ENCODE measurements around the gene NRDC.
"Not testable (repeated sequence)": the region's sequence is repeated elsewhere in the genome, so short reads cannot be mapped to it uniquely, and the experiment has no call there.

The NRDC gene

DNA sequence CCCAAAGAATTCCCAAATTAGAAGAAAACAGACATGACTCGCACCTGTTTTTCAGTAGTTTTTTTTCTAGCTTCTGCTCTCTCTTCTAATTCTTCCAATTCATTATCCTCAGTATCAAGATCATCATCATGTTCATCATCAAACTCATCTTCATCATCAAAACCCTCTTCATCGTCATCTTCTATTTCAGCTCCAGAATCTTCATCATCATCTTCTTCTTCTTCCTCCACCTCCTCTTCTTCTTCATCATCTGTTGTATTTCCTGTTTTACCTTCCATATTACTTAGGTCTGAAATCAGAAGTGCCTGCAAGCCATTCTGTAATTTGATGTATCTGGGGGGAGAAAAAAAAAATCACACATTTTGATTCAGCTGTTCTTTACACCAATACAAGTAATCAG is 38.3 kb downstream of the NRDC start:
- DNase-seq = no peak

DNA sequence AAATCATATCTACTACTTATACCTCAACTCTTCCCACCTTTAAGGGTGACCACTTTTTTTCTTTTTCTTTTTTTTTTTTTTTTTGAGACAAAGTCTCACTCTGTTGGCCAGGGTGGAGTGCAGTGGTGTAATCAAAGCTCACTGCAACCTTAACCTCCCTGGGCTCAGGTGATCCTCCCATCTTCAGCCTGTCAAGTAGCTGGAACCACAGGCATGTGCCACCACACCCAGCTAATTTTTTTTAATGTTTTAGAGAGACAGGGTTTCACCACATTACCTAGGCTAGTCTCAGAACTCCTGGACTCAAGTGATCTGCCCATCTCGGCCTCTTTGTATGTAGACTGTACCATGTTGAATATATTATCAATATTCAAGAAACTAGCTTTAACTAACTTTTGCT is 39.4 kb downstream of the NRDC start:
- DNase-seq = no peak

DNA sequence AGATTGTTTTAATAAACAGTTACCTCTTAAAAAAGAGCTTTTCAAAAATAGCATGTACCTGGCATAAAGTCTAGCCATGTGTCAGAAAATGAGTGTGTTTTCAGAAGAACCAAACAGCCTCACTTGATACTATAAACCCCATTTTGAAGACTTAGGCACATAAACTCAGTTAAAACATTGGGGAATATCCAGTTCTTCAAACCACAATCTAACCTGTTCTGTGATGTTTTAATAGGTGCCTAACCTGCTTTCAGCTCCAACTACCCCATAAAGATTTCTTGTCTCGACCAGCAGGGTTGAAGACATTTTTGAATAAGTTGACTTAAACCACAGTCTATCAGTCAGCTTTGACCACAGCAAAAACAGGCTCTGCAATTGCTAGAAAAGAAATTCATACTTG is 41.3 kb downstream of the NRDC start:
- no peak for DNase-seq

DNA sequence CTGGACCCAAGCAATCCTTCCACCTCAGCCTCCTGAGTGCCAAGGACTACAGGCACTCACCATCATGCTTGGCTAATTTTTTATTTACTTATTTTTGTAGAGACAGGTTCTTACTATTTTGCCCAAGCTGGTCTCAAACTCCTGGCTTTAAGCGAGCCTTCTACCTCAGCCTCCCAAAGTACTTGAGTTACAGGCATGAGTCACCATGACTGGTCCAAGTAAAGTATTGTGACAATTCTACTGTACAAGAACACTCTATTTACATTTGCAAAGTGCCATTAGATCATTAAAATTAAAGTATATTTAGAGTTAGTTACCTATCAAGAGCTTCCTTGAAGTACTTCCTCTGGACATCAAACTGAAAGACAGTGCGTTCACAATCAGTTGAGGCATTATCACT is 44.8 kb downstream of the NRDC start:
- DNase-seq = no peak

DNA sequence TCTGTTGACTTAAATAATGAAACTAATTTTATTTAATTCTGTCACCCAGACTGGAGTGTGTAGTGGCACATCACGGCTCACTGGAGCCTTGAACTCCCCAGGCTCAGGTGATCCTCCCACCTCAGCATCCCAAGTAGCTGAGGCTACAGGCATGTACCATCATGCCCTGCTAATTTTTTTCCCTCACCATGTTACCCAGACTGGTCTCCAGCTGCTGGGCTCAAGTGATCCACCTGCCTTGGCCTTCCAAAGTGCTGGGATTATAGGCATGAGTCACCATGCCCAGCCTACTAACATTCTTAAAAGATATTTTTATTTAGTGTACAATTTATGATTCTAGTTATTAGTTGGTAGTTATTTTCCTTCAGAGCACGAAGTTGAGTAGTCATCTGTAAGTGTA is 49.5 kb downstream of the NRDC start:
- DNase-seq = no peak

DNA sequence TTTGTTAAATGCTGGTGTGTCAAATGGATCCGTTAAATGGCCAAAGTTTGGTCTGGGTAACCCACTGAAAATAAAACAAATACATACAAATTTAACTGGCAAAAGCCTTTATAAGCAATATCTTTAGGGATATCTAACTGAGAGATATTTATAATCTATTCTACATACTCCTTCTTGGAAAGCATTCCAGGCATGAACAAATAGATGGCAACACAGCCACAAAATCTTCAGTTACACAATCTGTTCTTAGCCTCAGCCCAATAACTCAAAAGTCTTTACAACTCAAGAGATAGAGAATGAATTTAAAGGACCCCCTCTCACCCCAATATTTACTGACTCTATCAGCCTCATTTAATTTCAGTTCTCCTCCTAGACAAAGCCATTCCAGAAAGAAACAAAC is 58.7 kb downstream of the NRDC start:
- no peak for DNase-seq

GRCh38 chr1:51819021-51819420 is 59.5 kb downstream of the NRDC start:
- DNase-seq = not testable (repeated sequence)

- DNase-seq = no peak
Measured at GRCh38 chr1:51818487-51818886, 60.0 kb downstream of the NRDC start.

DNA sequence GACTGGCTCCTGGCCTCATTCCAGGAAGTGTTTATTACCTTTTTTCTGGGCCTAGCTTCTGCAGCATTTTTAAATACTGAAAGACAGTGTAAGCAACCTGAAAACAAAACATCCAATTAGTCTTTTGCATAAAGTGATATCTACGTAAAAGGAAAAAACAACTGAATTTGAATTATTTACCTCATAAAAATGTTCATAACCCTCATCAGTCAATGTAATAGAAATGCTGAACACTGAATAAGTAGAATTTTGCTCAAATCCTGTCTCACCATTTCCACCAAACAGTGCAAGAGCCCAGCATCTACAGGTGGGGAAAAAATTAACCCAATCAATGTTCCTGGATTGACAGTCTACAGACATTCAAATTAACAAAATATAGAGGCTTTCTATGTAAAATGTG is 64.0 kb downstream of the NRDC start:
- no peak for DNase-seq

- no peak for DNase-seq
Measured at GRCh38 chr1:51799372-51799771, 79.2 kb downstream of the NRDC start.

DNA sequence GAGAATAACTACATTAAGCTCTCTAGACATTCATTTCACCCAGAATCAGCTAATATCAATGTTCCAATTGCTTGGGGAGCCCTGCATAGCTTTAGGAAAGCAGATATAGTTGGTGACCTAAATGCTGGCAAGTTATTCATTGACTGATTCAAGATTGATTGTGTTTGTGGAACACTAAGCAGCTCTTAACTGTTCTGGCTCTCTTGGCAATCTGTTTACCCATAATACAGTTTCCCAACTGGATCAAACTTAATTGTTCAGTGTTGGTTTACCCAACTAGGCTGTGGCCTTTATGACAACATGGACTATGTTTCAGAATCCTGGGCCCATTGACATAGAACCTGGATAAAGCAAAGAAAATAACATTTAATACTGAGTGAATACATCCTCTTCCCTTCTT is 83.7 kb downstream of the NRDC start:
- DNase-seq = no peak

- no peak for DNase-seq
Measured at GRCh38 chr1:51794260-51794659, 84.3 kb downstream of the NRDC start.

GRCh38 chr1:51792864-51793263 is 85.7 kb downstream of the NRDC start:
- DNase-seq = no peak

DNA sequence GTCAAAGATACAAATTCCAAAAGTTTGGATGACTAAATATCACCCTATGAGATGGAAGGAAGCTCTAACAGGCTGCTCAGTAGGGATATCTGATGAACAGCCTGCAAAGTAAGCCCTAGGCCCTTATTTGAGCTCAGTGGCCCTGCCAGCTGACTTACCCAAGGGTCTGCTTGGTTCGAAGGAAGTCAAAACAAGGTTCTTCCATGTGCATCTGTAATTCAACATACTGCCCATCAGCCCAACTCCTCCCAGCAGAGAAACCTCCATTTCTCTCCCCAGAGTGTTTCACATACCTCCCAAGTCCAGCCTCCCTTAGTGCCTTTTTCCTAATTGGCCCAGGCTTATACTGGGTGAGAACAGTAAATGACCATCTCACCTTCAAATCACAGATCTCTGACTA is 86.6 kb downstream of the NRDC start:
- no peak for DNase-seq

DNA sequence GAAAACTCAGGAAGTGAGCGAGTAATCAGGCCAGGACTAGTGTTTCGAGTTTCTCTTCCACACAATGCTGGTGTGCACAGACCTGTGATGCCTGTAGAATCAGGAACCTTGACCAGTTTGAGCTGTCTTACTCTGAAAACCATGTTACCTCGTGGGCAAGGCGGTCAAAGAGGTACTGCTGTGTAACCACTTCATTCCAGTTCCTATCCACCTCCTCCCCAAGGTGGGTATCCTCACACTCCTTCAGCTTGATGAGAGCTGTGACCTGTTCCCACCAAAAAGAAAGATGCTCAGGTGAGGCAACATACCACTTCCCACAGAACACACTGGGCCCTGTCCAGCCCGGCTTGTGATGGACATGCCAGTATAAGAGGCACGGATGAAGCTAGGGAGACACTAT is 88.1 kb downstream of the NRDC start:
- DNase-seq = no peak

GRCh38 chr1:51789342-51789741 is 89.2 kb downstream of the NRDC start:
- no peak for DNase-seq

DNA sequence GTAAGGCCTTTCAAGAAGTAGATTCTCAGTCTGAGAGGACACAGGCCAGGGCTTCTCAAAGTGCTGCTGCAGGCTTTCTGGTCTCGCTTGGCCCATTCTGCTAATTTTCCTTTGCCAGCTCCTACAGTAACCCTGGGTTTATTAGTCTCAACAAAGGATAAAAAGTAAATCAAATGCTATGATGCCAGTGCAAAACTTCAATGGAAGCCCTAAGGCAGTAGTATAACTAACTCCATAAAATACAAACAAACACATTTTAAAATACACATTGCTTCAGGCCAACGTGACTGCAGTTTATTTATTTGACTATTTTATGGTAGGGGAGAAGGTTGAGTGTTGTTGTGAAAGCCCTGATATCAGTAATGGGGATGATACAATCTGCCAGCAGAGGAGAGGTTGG is 89.6 kb downstream of the NRDC start:
- no peak for DNase-seq

- peak; percentile 37 for DNase-seq
Measured at GRCh38 chr1:51784997-51785421, 93.5 kb downstream of the NRDC start.

DNA sequence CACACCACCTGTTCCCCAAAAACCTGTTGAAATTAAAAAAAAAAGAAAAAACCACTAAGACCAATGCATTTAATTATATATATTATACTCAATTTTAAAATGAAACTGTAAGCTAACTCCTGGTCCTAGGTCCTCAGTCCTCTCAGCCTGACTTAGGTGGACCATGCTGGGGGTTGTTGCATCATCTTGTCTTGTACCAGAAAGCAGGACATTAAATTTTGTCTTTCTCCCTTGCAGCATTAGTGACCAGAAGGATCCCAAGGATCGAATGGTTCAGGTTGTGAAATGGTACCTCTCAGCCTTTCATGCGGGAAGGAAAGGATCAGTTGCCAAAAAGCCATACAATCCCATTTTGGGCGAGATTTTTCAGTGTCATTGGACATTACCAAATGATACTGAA is 97.6 kb downstream of the NRDC start:
- no peak for DNase-seq

DNA sequence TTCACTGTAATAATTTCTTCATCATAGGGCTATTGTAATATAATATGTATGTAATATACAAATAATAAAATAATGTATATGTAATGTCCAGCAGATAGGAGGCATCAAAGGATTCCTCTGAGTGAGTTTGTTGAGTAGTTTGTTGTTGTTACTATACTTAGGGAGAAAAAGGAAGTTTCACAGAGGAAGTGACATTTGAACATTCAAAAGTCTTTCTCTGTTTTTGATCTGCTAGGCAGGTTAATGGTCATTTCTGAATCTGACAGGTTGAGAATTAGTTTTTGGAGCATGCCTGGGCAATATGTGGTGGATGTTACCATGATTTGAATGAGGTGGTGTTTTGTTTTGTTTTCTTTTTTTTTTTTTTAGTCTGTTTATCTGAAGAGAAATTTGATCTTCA is 102.1 kb downstream of the NRDC start:
- no peak for DNase-seq

GRCh38 chr1:51768971-51769588 is 109.4 kb downstream of the NRDC start:
- peak; percentile 74 for DNase-seq

DNA sequence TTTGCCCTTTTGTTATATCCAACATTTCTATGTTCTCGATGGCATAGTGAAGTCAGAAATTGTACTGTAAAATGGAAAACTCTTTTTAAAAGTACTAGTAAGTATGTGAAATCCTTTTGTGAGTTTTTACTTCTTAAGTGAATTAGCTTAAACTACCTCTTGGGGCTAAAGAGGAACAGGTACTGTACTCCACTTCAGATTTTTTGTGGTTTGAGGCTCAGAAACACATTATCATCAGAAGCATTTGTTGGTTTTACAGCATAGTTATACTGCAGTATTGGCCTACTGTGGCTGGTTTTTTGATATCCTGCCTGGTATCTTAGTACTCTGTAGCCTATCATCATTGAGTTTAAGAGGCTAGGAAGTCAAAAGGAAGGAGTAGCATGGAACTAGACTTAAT is 117.2 kb downstream of the NRDC start:
- no peak for DNase-seq

- no peak for DNase-seq
Measured at GRCh38 chr1:51760872-51761271, 117.7 kb downstream of the NRDC start.

DNA sequence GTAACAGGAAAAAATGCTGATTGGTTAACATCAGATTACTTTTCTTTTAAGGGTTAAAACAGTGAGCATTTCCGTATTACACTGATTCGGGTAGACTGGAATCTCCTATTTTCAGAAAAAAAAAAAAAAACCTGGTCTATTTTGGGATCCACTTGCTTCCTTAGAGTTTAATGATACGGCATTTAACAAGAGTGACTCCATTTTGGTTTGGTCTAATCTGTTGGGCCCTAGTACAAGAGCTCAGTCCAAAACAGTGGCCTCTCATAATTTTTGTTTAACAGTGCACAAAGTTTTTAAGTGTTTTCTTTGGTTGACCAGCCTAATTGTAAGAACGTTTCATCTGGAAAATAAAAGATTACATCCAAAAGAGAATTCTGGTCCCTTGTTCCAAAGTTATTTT is 120.2 kb downstream of the NRDC start:
- DNase-seq = no peak

GRCh38 chr1:51756290-51756689 is 122.2 kb downstream of the NRDC start:
- DNase-seq = no peak

GRCh38 chr1:51755437-51755836 is 123.1 kb downstream of the NRDC start:
- DNase-seq = no peak
